ENCODE measurements around the gene CSPG5. TPM values are rescaled to one million over a fixed set of nuclear protein-coding genes. Genes with fewer than 3 reads are reported as not detected.

CSPG5 gene
- total RNA-seq, 2 donors from 2014 or later: 0.46 to 0.47 TPM

- DNase-seq (no peak), ATAC-seq (no peak)
- intact Hi-C loops (cut with DNase I, micrococcal nuclease): no loop called here
Measured at GRCh38 chr3:47592066-47592795, 13.6 kb upstream of the CSPG5 start.

- ATAC-seq (peak; percentile 99), DNase-seq (no peak)
- intact Hi-C loops (cut with DNase I, micrococcal nuclease): no loop called here
Measured at GRCh38 chr3:47590216-47590615, 11.6 kb upstream of the CSPG5 start.

GRCh38 chr3:47588587-47588986 lies 9.9 kb upstream of the CSPG5 start:
- intact Hi-C loops (cut with DNase I, micrococcal nuclease): no loop called here
- no peak for DNase-seq
- no peak for ATAC-seq

DNA sequence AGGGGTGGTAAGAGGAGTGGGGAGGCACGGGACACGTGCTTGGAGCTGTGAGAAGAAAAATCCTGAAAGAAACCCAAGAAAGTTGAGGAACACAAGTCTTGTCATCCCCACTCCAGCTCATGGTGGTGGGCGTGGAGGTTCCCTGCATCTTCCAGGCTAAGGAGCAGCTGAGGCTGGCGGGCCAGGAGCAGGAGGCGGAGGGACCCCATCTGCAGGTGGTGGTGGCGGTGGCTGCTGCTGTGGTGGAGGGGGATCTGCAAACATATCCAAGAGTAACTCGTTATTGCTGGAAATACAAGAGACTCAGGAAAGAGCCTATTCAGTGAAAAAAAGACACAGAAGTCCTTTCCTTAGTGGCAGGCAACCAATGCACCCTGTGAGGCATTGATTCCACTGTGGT lies 9.4 kb upstream of the CSPG5 start:
- DNase-seq (no peak), ATAC-seq (no peak)
- intact Hi-C loops (cut with DNase I, micrococcal nuclease): no loop called here

DNA sequence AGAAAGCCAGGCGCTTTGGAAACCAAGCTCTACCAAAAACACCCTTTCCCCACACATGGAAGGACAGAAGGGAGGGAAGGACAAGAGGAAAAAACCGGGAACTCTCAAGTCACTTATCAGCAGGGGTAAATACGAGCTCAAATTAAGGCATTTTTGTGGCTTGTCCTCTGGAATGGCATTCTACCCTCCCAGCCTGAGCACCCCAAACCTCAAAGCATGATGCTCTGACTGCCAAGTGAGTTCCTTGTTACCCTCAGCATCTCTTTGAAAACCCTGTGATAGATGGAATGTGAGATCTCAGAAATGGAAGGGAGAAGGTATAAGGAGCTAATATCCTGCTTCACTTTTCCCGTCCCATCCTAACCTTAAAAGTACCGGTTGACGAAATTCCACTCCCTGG lies 8.1 kb upstream of the CSPG5 start:
- DNase-seq: no peak
- no peak for ATAC-seq
- intact Hi-C loops (cut with DNase I, micrococcal nuclease): no loop called here

DNA sequence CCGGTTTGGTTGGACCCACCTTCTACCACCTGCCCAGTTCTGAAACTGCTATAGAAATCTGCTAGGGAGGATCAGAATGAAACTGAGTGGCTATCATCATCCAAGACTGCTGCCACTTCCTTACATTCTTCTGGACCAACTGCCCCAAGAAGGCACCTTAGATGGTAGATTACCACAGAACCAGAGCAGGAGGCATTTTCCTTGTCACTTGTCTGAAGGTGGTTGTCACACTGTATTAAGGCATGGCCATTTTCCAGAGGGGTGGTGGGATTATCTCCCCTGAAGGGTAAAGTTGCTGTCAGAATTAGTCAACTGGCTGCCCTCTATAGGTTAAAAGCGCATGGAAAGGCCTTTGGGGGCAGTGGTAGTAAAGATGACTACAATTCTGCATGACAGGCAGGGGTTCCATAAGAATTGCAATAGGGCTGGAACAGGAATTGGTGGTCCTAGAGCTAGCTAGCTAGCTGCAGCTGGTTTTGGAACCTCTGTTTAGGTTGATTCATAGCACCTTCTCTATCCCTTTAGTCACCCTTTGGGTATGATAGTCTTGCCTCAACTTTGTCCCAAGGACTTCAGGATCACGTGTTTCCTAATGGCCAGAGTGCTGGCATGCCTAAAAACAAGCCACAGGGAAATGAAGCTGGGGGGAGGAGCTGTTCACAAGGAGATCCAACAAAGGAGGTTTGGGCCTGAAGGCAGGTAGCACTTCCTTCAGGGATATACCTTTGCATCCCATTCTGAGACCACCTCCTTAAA lies 4.8 kb upstream of the CSPG5 start:
- ATAC-seq (no peak), DNase-seq (no peak)
- intact Hi-C loops (cut with DNase I, micrococcal nuclease): no loop called here

DNA sequence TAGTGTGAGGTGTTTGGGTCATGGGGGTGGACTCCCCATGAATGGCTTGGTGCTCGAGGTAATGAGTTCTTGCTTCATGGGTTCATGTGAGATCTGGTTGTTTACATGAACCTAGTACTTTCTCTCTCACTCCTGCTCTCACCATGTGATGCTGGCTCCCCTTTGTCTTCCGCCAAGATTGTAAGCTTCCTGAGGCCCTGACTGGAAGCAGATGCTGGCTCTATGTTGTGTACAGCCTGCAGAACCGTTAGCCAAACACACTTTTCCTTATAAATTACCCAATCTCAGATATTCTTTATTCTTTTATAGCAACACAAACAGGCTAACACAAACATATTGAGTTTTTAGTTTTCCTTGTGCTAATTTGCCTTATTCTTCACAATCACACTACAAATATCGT lies 3.2 kb upstream of the CSPG5 start:
- DNase-seq (no peak), ATAC-seq (no peak)
- intact Hi-C loops (cut with DNase I, micrococcal nuclease): no loop called here

- peak in 1 of 2 donors; percentile 17 for DNase-seq
- peak; percentile 16 for ATAC-seq
- intact Hi-C loops (cut with DNase I, micrococcal nuclease): no loop called here
Measured at GRCh38 chr3:47581422-47581821, 2.8 kb upstream of the CSPG5 start.

- DNase-seq: no peak
- ATAC-seq: no peak
- intact Hi-C loops (cut with DNase I, micrococcal nuclease): no loop called here
Measured at GRCh38 chr3:47580481-47580880, 1.8 kb upstream of the CSPG5 start.

DNA sequence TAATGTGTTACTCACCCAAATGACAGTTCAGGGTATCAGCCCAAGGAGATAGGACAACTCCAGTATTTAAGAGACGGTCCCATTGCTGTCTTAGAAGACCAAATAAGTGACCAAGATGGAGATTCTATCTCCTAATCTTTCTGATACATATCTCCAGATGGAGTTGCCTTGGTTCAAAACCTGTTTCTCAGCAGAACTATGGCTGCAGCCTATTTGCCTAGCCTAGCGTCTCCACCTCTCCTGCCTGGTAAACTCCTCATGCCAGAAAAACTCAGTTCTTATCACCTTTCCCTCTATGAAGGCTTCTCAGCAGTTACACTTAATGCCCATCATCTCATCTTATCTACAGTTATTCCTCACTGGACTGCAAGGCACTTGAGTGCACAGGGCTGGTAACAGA lies 1.2 kb upstream of the CSPG5 start:
- no peak for ATAC-seq
- no peak for DNase-seq
- intact Hi-C loops (cut with DNase I, micrococcal nuclease): no loop called here

GRCh38 chr3:47578119-47578632 lies 489 bp downstream of the CSPG5 start:
- intact Hi-C loops (cut with DNase I, micrococcal nuclease): no loop called here

DNA sequence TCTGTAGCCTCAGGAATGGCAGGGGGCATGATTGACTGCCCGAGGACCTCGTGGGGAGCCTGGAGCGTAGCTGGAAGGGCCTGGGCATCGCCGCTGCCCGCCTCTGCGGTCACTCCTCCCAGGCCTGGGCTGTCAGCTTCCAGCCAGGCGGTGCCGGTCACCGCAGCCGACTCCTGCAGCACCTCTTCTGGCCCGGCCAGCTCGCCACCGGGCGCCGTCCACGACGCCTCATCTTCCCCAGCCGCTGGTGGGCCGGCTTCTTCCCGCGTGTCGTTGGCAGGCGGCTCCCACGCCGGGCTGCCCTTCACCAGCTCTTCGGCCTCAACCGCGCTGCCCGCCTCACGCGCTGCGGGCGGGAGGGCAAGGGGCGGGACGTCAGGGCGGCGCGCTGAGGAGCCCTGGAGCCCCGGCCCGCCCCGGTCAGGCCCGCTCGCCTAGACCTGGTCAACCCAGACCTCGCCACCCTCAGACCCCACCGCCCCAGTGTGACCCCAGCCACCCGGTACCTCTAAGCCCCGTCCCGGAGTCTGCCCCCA lies 1.0 kb downstream of the CSPG5 start:
- DNase-seq (peak in 1 of 2 donors; percentile 20), ATAC-seq (peak; percentile 69)
- intact Hi-C loops (cut with DNase I, micrococcal nuclease): no loop called here

More at GRCh38 chr3:47578119-47578632, 489 bp downstream of the CSPG5 start:
- ATAC-seq: peak; percentile 81
- peak; percentile 42 to 49 for DNase-seq

DNA sequence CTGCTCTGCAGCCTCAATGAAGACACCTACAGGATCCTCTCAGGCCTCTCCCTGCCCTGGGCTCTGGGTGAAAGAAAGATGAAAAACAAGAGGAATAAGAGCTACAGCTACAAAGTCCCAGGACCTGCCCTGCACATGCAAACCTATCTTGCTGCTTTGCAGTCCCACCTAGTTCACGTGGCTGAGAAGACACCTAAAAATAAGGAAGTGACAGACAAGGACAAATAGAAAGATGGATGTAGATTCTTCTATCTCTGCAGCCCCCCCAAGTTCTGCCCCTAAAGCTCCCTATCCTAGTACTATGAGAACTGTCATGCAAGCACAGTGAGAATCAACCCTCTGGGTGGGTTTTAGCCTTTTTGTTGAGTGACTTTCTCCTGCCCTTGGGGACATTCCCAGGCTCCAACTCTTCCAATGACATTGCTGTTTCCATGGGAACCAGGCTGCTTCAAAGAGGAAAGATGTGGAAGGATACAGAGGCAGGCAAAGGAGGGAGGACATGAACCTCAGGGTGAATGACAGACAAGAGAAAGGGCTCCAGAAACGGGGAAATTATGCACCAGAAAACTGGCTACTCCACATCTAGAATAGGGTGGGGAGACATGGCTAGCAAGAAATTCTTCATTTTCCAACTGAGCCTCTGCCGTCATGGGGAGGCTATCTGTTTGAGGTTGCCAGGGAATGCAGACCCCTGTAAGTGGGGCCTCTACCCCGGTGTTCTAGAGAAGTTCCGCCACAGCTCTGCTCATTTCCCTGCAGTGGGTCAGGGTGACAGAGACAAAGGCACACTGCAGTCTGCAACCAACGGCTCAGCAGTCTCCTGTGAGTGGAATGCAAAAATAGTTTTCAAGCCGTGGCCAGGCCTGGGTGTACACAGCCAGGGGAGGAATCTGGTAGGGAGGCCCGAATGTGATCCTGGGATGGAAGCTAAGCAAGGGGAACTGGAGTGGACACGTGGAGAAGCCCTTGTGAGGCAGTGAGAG lies 5.2 kb downstream of the CSPG5 start:
- intact Hi-C loops (cut with DNase I, micrococcal nuclease): no loop called here
- no peak for ATAC-seq
- no peak for DNase-seq

GRCh38 chr3:47571391-47572175 lies 7.1 kb downstream of the CSPG5 start:
- intact Hi-C loops (cut with DNase I, micrococcal nuclease): no loop called here
- no peak for ATAC-seq
- DNase-seq: no peak

GRCh38 chr3:47568901-47569300 lies 9.8 kb downstream of the CSPG5 start:
- ATAC-seq: no peak
- intact Hi-C loops (cut with DNase I, micrococcal nuclease): no loop called here
- DNase-seq: no peak

DNA sequence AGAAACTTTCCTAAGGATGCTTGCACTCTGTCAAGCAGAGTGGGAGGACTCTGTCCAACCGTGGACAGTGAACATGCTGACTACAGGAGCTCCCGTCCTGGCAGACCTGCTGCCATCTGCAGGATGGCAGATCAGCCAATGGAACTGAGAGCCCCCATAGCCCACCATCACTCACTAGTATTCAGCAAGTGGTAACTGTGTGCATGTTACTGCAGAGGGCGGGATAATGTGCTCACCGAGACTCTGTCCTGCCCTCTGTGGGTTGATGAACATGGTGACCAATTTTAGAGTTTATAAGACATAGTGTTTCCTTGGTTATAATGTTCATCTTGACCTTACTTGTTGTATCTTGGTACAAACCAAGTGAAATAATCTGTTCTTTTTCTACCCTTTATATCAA lies 11.5 kb downstream of the CSPG5 start:
- DNase-seq (no peak), ATAC-seq (no peak)
- intact Hi-C loops (cut with DNase I, micrococcal nuclease): no loop called here

- no peak for DNase-seq
- no peak for ATAC-seq
- intact Hi-C loops (cut with DNase I, micrococcal nuclease): no loop called here
Measured at GRCh38 chr3:47566667-47567066, 12.0 kb downstream of the CSPG5 start.

All from left colon (tissue), 2 donors.